ENCODE results near the gene LILRB1.
A peak's percentile ranks its signal among the peaks of the same experiment; 100 is the strongest.
"Not testable (repeated sequence)": the region's sequence is repeated elsewhere in the genome, so short reads cannot be mapped to it uniquely, and the experiment has no call there.

LILRB1 gene

GRCh38 chr19:54654447-54655321 lies 24.4 kb downstream of the LILRB1 start:
- DNase-seq = no peak
- intact Hi-C loops (cut with DNase I) = no loop called here

GRCh38 chr19:54659300-54659699 lies 29.0 kb downstream of the LILRB1 start:
- no peak for DNase-seq
- intact Hi-C loops (cut with DNase I) = no loop called here

- intact Hi-C loops (cut with DNase I) = no loop called here
- no peak for DNase-seq
Measured at GRCh38 chr19:54660306-54660705, 30.0 kb downstream of the LILRB1 start.

GRCh38 chr19:54660964-54661363 lies 30.7 kb downstream of the LILRB1 start:
- intact Hi-C loops (cut with DNase I) = no loop called here
- DNase-seq = peak in 1 of 42 donors; percentile 34

GRCh38 chr19:54661846-54662481 lies 31.7 kb downstream of the LILRB1 start:
- DNase-seq = no peak
- intact Hi-C loops (cut with DNase I) = no loop called here

- peak in 35 of 42 donors; percentile 5 to 61 (median 33) for DNase-seq
- intact Hi-C loops (cut with DNase I) = no loop called here
Measured at GRCh38 chr19:54662730-54663129, 32.4 kb downstream of the LILRB1 start, which contains the start of gene LILRB4. LILRB4 (plus strand) TSS chr19:54662985; CDS start chr19:54663034, 49 bp downstream.

- intact Hi-C loops (cut with DNase I) = no loop called here
- DNase-seq = no peak
Measured at GRCh38 chr19:54665530-54665929, 35.2 kb downstream of the LILRB1 start.

GRCh38 chr19:54667217-54667616 lies 36.9 kb downstream of the LILRB1 start:
- peak in 1 of 42 donors; percentile 25 for DNase-seq
- intact Hi-C loops (cut with DNase I) = no loop called here

- no peak for DNase-seq
- intact Hi-C loops (cut with DNase I) = no loop called here
Measured at GRCh38 chr19:54668353-54668752, 38.1 kb downstream of the LILRB1 start.

GRCh38 chr19:54670576-54671357 lies 40.5 kb downstream of the LILRB1 start:
- intact Hi-C loops (cut with DNase I) = loop anchor here (10.0 kb wide), 1 partner anchor 196 kb away; the partner anchor contains the start of gene CDC42EP5
- no peak for DNase-seq

GRCh38 chr19:54673222-54673621 lies 42.9 kb downstream of the LILRB1 start:
- intact Hi-C loops (cut with DNase I) = loop anchor here (10.0 kb wide), 1 partner anchor 198 kb away; the partner anchor contains the start of gene CDC42EP5
- peak in 14 of 42 donors; percentile 9 to 52 (median 25) for DNase-seq

- DNase-seq = peak in 1 of 42 donors; percentile 29
Measured at GRCh38 chr19:54674021-54674617, 43.8 kb downstream of the LILRB1 start.

GRCh38 chr19:54676210-54676834 lies 46.0 kb downstream of the LILRB1 start:
- DNase-seq = peak in 5 of 42 donors; percentile 6 to 43 (median 23)
- intact Hi-C loops (cut with DNase I) = loop anchor here (10.0 kb wide), 1 partner anchor 202 kb away; the partner anchor contains the start of gene CDC42EP5

More at GRCh38 chr19:54674021-54674617, 43.8 kb downstream of the LILRB1 start:
- intact Hi-C loops (cut with DNase I) = loop anchor here (10.0 kb wide), 1 partner anchor 199 kb away; the partner anchor contains the start of gene CDC42EP5

GRCh38 chr19:54677217-54677616 lies 46.9 kb downstream of the LILRB1 start:
- intact Hi-C loops (cut with DNase I) = loop anchor here (10.0 kb wide), 1 partner anchor 202 kb away; the partner anchor contains the start of gene CDC42EP5
- no peak for DNase-seq

GRCh38 chr19:54681596-54681995 lies 51.3 kb downstream of the LILRB1 start:
- DNase-seq; intact Hi-C loops (cut with DNase I): not testable (repeated sequence)

GRCh38 chr19:54682306-54682856 lies 52.1 kb downstream of the LILRB1 start:
- DNase-seq = no peak
- intact Hi-C loops (cut with DNase I) = no loop called here

- peak in 2 of 42 donors; percentile 3 to 5 for DNase-seq
- intact Hi-C loops (cut with DNase I) = no loop called here
Measured at GRCh38 chr19:54684527-54684926, 54.2 kb downstream of the LILRB1 start.

All from head of caudate nucleus (tissue), 42 donors.